MM.1S (cell line): ENCODE data around the gene TRPC1.
A peak's percentile ranks its signal among the peaks of the same experiment; 100 is the strongest.

Experiments
- DNase-seq: peaks from one replicate; pipeline ENCODE4 v3.0.0-alpha.2; 2015
- H2AFZ ChIP-seq: fragments of 300-600 bp; sonication (generic); 2 replicates; pipeline ENCODE4 v1.6.0; 2016; ENCODE audit warnings: antibody characterized with exemption, low read length
- H3F3A ChIP-seq: fragments of 300-600 bp; sonication (generic); 2 replicates; pipeline ENCODE4 v1.6.1; 2016; ENCODE audit warnings: mild to moderate bottlenecking, antibody characterized with exemption, low read length, moderate library complexity, mixed read lengths; ENCODE audit not compliant: insufficient read depth
- H3K27ac ChIP-seq: fragments of 300-600 bp; sonication (generic); 2 replicates; pipeline ENCODE4 v1.5.1; 2016; ENCODE audit warnings: mild to moderate bottlenecking, low read length
- H3K27me3 ChIP-seq: fragments of 300-600 bp; sonication (generic); replicated peaks from 2 replicates; pipeline ENCODE4 v1.6.0; 2016; ENCODE audit warnings: low read length; ENCODE audit not compliant: insufficient read depth
- H3K36me3 ChIP-seq: fragments of 300-600 bp; sonication (generic); replicated peaks from 2 replicates; pipeline ENCODE4 v1.6.1; 2016; ENCODE audit warnings: mild to moderate bottlenecking, low read length, mixed read lengths; ENCODE audit not compliant: insufficient read depth
- H3K4me1 ChIP-seq: fragments of 300-600 bp; sonication (generic); 2 replicates; pipeline ENCODE4 v1.6.1; 2016; ENCODE audit warnings: low read length, mixed read lengths
- H3K4me2 ChIP-seq: fragments of 300-600 bp; sonication (generic); 2 replicates; pipeline ENCODE4 v1.6.0; 2016; ENCODE audit warnings: low read depth, low read length
- H3K4me3 ChIP-seq: fragments of 300-600 bp; sonication (generic); 2 replicates; pipeline ENCODE4 v1.5.1; 2016; ENCODE audit warnings: low read length, mixed read lengths
- H3K79me2 ChIP-seq: fragments of 300-600 bp; sonication (generic); 2 replicates; pipeline ENCODE4 v1.6.1; 2016; ENCODE audit warnings: mixed run types, low read length, mixed read lengths
- H3K9ac ChIP-seq: fragments of 300-600 bp; sonication (generic); 2 replicates; pipeline ENCODE4 v1.6.1; 2016; ENCODE audit warnings: low read length, mixed read lengths
- H3K9me2 ChIP-seq: fragments of 300-600 bp; sonication (generic); replicated peaks from 2 replicates; pipeline ENCODE4 v1.6.1; 2016; ENCODE audit warnings: mild to moderate bottlenecking, low read length, mixed read lengths; ENCODE audit not compliant: insufficient read depth
- H3K9me3 ChIP-seq: fragments of 300-600 bp; sonication (generic); replicated peaks from 2 replicates; pipeline ENCODE4 v1.6.1; 2016; ENCODE audit warnings: mild to moderate bottlenecking, low read length, mixed read lengths; ENCODE audit not compliant: insufficient read depth
- H4K20me1 ChIP-seq: fragments of 300-600 bp; sonication (generic); 2 replicates; pipeline ENCODE4 v1.6.1; 2016; ENCODE audit warnings: mild to moderate bottlenecking, low read length, moderate library complexity, mixed read lengths; ENCODE audit not compliant: insufficient read depth
- CTCF ChIP-seq: fragments of 300-600 bp; sonication (generic); IDR thresholded peaks from 2 replicates; pipeline ENCODE4 v1.5.1; 2016; ENCODE audit warnings: antibody characterized with exemption, low read length, mixed read lengths
- EZH2 ChIP-seq: fragments of 300-600 bp; sonication (generic); optimal IDR thresholded peaks from 2 replicates; pipeline ENCODE3; 2017; ENCODE audit warnings: low read depth, mild to moderate bottlenecking, antibody characterized with exemption, low read length, mixed read lengths
- EZH2phosphoT487 ChIP-seq: fragments of 300-600 bp; sonication (generic); IDR thresholded peaks from 2 replicates; pipeline ENCODE4 v1.6.1; 2018; ENCODE audit warnings: antibody characterized with exemption, low read length

Gene TRPC1

GRCh38 chr3:142818651-142819050, 94.8 kb downstream of the TRPC1 start:
- TF ChIP-seq CTCF (no peak), EZH2 (no peak), EZH2phosphoT487 (no peak)
- H3K27ac ChIP-seq = no peak overlapping the region
- no peak overlapping the region for H2AFZ ChIP-seq
- H3K9me3 ChIP-seq = no peaks in the 10 kb centered on the region
- no peaks in the 10 kb centered on the region for H4K20me1 ChIP-seq
- no peaks in the 10 kb centered on the region for H3K36me3 ChIP-seq
- H3K27me3 ChIP-seq = no peaks in the 10 kb centered on the region
- H3K4me2 ChIP-seq = no peak overlapping the region
- no peaks in the 10 kb centered on the region for H3K4me1 ChIP-seq
- no peaks in the 10 kb centered on the region for H3K79me2 ChIP-seq
- DNase-seq = no peak
- no peak overlapping the region for H3K9ac ChIP-seq
- no peaks in the 10 kb centered on the region for H3F3A ChIP-seq
- no peaks in the 10 kb centered on the region for H3K9me2 ChIP-seq
- no peak overlapping the region for H3K4me3 ChIP-seq

DNA sequence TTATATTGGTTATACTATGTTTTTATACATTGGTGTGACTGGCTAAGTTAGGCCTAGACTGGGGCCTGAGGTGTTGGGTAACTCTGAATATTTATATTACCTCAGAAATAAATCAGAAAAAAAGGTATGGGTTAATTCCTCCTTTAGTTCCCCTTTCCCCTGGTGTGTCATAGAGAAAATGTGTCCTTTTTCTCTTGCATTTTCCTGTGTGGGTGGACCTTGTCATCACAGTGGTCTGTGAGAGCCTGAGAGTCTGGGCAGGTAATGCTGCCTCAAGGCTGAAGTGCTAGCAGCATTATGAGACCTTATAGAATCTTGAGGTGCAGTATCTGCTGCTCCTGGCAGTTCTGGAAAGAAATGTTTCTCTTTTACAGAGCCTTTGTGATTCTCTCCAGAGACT, 95.3 kb downstream of the TRPC1 start:
- H3K36me3 ChIP-seq = no peaks in the 10 kb centered on the region
- no peaks in the 10 kb centered on the region for H3F3A ChIP-seq
- TF ChIP-seq EZH2 (no peak), CTCF (no peak), EZH2phosphoT487 (no peak)
- no peaks in the 10 kb centered on the region for H3K79me2 ChIP-seq
- no peaks in the 10 kb centered on the region for H3K9me2 ChIP-seq
- H3K4me2 ChIP-seq = no peak overlapping the region
- H3K4me3 ChIP-seq = no peak overlapping the region
- no peak for DNase-seq
- H3K27me3 ChIP-seq = no peaks in the 10 kb centered on the region
- H3K4me1 ChIP-seq = no peaks in the 10 kb centered on the region
- no peaks in the 10 kb centered on the region for H3K9me3 ChIP-seq
- no peak overlapping the region for H3K27ac ChIP-seq
- no peak overlapping the region for H2AFZ ChIP-seq
- no peaks in the 10 kb centered on the region for H4K20me1 ChIP-seq
- H3K9ac ChIP-seq = no peak overlapping the region

DNA sequence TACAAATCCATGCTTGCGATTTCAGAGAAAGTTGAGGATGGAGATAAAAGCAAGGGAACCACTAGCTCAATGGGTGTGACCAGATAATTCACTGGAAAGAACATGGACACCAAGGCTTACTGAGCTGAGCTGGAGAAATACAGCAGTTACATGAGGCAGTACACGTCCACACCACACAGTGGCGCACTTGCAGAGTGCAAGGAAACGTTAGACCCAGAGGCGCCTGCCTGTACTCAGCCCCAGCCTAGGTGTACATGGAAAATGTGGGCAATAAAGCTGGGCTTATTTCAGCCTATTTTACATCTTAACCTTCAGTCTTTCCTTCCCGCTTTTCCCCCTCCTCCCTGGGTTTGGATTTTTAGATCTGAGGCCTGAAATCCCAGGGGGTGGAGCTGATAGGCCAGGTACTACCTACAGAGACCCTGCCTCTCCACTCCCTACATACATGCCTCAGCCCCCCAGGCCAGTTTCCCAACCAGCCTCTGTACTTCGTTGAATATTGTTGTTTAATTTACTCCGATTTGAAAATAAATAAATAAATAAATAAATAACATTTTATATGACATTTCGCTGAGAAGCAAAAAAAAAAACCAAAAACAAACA, 105.0 kb downstream of the TRPC1 start:
- Histone ChIP-seq H4K20me1 (no peaks in the 10 kb centered on the region), H3F3A (no peaks in the 10 kb centered on the region), H3K4me3 (no peak overlapping the region), H3K36me3 (no peaks in the 10 kb centered on the region), H3K79me2 (no peaks in the 10 kb centered on the region), H3K9me3 (no peaks in the 10 kb centered on the region), H3K9ac (no peak overlapping the region), H3K4me1 (no peaks in the 10 kb centered on the region), H3K9me2 (no peaks in the 10 kb centered on the region), H3K4me2 (no peak overlapping the region), H2AFZ (no peak overlapping the region), H3K27ac (no peak overlapping the region), H3K27me3 (no peaks in the 10 kb centered on the region)
- peak; percentile 79 for DNase-seq
- TF ChIP-seq CTCF (peak; percentile 91), EZH2 (no peak)
